Measurements from ENCODE around the gene SIRT7.
"Not testable (repeated sequence)": the region's sequence is repeated elsewhere in the genome, so short reads cannot be mapped to it uniquely, and the experiment has no call there.

The SIRT7 gene

GRCh38 chr17:81955756-81956544 lies 38.0 kb upstream of the SIRT7 start:
- no peak for DNase-seq (ENCODE audit: low read depth in 1 of 2, low spot score in 1 of 2)
- no peak overlapping the region for H3K27ac ChIP-seq (replicated peaks)
- no peak overlapping the region for H3K4me3 ChIP-seq (replicated peaks; ENCODE audit: insufficient read depth, low read length)
- TF ChIP-seq, protein P1, sequence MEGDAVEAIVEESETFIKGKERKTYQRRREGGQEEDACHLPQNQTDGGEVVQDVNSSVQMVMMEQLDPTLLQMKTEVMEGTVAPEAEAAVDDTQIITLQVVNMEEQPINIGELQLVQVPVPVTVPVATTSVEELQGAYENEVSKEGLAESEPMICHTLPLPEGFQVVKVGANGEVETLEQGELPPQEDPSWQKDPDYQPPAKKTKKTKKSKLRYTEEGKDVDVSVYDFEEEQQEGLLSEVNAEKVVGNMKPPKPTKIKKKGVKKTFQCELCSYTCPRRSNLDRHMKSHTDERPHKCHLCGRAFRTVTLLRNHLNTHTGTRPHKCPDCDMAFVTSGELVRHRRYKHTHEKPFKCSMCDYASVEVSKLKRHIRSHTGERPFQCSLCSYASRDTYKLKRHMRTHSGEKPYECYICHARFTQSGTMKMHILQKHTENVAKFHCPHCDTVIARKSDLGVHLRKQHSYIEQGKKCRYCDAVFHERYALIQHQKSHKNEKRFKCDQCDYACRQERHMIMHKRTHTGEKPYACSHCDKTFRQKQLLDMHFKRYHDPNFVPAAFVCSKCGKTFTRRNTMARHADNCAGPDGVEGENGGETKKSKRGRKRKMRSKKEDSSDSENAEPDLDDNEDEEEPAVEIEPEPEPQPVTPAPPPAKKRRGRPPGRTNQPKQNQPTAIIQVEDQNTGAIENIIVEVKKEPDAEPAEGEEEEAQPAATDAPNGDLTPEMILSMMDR (IDR thresholded peaks at IDR 0.05; ENCODE audit: insufficient read depth, low read length), result no peak
- TF ChIP-seq SPI1 (IDR thresholded peaks at IDR 0.05; ENCODE audit: borderline replicate concordance, low read depth) (no peak), POLR2AphosphoS5 (IDR thresholded peaks at IDR 0.05; ENCODE audit: low read depth) (no peak), GABPA (IDR thresholded peaks at IDR 0.05; ENCODE audit: low read depth) (no peak)
- TF ChIP-seq, protein P2, sequence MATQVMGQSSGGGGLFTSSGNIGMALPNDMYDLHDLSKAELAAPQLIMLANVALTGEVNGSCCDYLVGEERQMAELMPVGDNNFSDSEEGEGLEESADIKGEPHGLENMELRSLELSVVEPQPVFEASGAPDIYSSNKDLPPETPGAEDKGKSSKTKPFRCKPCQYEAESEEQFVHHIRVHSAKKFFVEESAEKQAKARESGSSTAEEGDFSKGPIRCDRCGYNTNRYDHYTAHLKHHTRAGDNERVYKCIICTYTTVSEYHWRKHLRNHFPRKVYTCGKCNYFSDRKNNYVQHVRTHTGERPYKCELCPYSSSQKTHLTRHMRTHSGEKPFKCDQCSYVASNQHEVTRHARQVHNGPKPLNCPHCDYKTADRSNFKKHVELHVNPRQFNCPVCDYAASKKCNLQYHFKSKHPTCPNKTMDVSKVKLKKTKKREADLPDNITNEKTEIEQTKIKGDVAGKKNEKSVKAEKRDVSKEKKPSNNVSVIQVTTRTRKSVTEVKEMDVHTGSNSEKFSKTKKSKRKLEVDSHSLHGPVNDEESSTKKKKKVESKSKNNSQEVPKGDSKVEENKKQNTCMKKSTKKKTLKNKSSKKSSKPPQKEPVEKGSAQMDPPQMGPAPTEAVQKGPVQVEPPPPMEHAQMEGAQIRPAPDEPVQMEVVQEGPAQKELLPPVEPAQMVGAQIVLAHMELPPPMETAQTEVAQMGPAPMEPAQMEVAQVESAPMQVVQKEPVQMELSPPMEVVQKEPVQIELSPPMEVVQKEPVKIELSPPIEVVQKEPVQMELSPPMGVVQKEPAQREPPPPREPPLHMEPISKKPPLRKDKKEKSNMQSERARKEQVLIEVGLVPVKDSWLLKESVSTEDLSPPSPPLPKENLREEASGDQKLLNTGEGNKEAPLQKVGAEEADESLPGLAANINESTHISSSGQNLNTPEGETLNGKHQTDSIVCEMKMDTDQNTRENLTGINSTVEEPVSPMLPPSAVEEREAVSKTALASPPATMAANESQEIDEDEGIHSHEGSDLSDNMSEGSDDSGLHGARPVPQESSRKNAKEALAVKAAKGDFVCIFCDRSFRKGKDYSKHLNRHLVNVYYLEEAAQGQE (IDR thresholded peaks at IDR 0.05; ENCODE audit: insufficient replicate concordance, low read depth), result no peak
- H3K27me3 ChIP-seq (ENCODE audit: insufficient read depth, poor library complexity, severe bottlenecking), result peaks cover 7% of the 10 kb centered on the region

- DNase-seq (ENCODE audit: low read depth in 1 of 2, low spot score in 1 of 2), result no peak
- Histone ChIP-seq H3K4me3 (replicated peaks; ENCODE audit: insufficient read depth, low read length) (no peak overlapping the region), H3K27ac (replicated peaks) (no peak overlapping the region), H3K27me3 (ENCODE audit: insufficient read depth, poor library complexity, severe bottlenecking) (peaks cover 3% of the 10 kb centered on the region)
- TF ChIP-seq, protein P1 (IDR thresholded peaks at IDR 0.05; ENCODE audit: insufficient read depth, low read length), result no peak
- TF ChIP-seq POLR2AphosphoS5 (IDR thresholded peaks at IDR 0.05; ENCODE audit: low read depth) (no peak), SPI1 (IDR thresholded peaks at IDR 0.05; ENCODE audit: borderline replicate concordance, low read depth) (no peak), GABPA (IDR thresholded peaks at IDR 0.05; ENCODE audit: low read depth) (no peak)
- TF ChIP-seq, protein P2 (IDR thresholded peaks at IDR 0.05; ENCODE audit: insufficient replicate concordance, low read depth), result no peak
Observed at GRCh38 chr17:81955058-81955681, 37.2 kb upstream of the SIRT7 start.

GRCh38 chr17:81954131-81955057 lies 36.4 kb upstream of the SIRT7 start:
- no peak for TF ChIP-seq GABPA (IDR thresholded peaks at IDR 0.05; ENCODE audit: low read depth)
- no peak for TF ChIP-seq SPI1 (IDR thresholded peaks at IDR 0.05; ENCODE audit: borderline replicate concordance, low read depth)
- TF ChIP-seq, protein P2 (IDR thresholded peaks at IDR 0.05; ENCODE audit: insufficient replicate concordance, low read depth), result no peak
- TF ChIP-seq POLR2AphosphoS5 (IDR thresholded peaks at IDR 0.05; ENCODE audit: low read depth), result no peak
- TF ChIP-seq, protein P1 (IDR thresholded peaks at IDR 0.05; ENCODE audit: insufficient read depth, low read length), result no peak
- Histone ChIP-seq H3K4me3 (replicated peaks; ENCODE audit: insufficient read depth, low read length) (no peak overlapping the region), H3K27me3 (ENCODE audit: insufficient read depth, poor library complexity, severe bottlenecking) (no peaks in the 10 kb centered on the region), H3K27ac (replicated peaks) (no peak overlapping the region)
- no peak for DNase-seq (ENCODE audit: low read depth in 1 of 2, low spot score in 1 of 2)

GRCh38 chr17:81953443-81953842 lies 35.5 kb upstream of the SIRT7 start:
- H3K27me3 ChIP-seq (ENCODE audit: insufficient read depth, poor library complexity, severe bottlenecking); H3K27ac ChIP-seq (replicated peaks); DNase-seq (ENCODE audit: low read depth in 1 of 2, low spot score in 1 of 2); H3K4me3 ChIP-seq (replicated peaks; ENCODE audit: insufficient read depth, low read length): not testable (repeated sequence)

Measured in HL-60 (cell line).